Naive B cell (primary cell): ENCODE results near the gene TREML2. TPM values are rescaled to one million over a fixed set of nuclear protein-coding genes. Genes with fewer than 3 reads are reported as not detected.
A peak's percentile ranks its signal among the peaks of the same experiment; 100 is the strongest.
"Not testable (repeated sequence)": the region's sequence is repeated elsewhere in the genome, so short reads cannot be mapped to it uniquely, and the experiment has no call there.

Experiments used
- ATAC-seq, 2 donors: fragments of 150-1000 bp; cut with Tn5 transposase; 2 replicates each; pipeline ENCODE4 v1.10.0; 2021; ENCODE audit warnings: low read depth in 2 of 2, mild to moderate bottlenecking in 2 of 2, moderate library complexity in 2 of 2
- DNase-seq: peaks from one replicate; pipeline ENCODE4 v3.0.0; 2022
- H3K27ac Mint-ChIP-seq, 6 donors: one replicate each; pipeline ENCODE4 v1.8.0; 2020 to 2022; ENCODE audit warnings: mild to moderate bottlenecking in 6 of 6, mixed read lengths in 6 of 6, moderate library complexity in 5 of 6, inconsistent platforms in 2 of 6
- H3K27me3 Mint-ChIP-seq, 3 donors: one replicate each; pipeline ENCODE4 v1.8.0; 2021 to 2022; ENCODE audit warnings: mixed read lengths in 3 of 3, mild to moderate bottlenecking in 1 of 3
- H3K36me3 Mint-ChIP-seq, 2 donors: one replicate each; pipeline ENCODE4 v1.8.0; 2020 to 2022; ENCODE audit warnings: mixed read lengths in 2 of 2, inconsistent platforms in 1 of 2, mild to moderate bottlenecking in 1 of 2
- H3K4me1 Mint-ChIP-seq, 3 donors: one replicate each; pipeline ENCODE4 v1.8.0; 2020 to 2022; ENCODE audit warnings: mixed read lengths in 3 of 3, inconsistent platforms in 1 of 3, mild to moderate bottlenecking in 1 of 3, moderate library complexity in 1 of 3
- H3K4me3 Mint-ChIP-seq, 8 donors: one replicate each; pipeline ENCODE4 v1.8.0; 2020 to 2022; ENCODE audit warnings: mild to moderate bottlenecking in 8 of 8, mixed read lengths in 8 of 8, moderate library complexity in 8 of 8, inconsistent platforms in 2 of 8
- H3K9me3 Mint-ChIP-seq, 7 donors: one replicate each; pipeline ENCODE4 v1.8.0; 2020 to 2022; ENCODE audit warnings: mixed read lengths in 7 of 7, mild to moderate bottlenecking in 5 of 7, inconsistent platforms in 2 of 7, moderate library complexity in 1 of 7
- polyA plus RNA-seq, 6 donors: library from polyadenylated mRNA; unstranded; fragments of 300-500 nt; fragmentation: Illumina TruSeq; gene quantifications; one replicate each; pipeline ENCODE4 v1.2.3, GENCODE V29; 2021; ENCODE audit warnings: low read depth in 6 of 6

The TREML2 gene
- polyA plus RNA-seq: 100 to 1,000 TPM in 1 of 6 donors, 10 to 100 TPM in 4, 1 to 10 TPM in 1; 9.1 to 124 (median 44.8) TPM

- DNase-seq (peak; percentile 78), ATAC-seq (peak; percentile 68 to 72)
- peak within 1 kb of the TSS; percentile 67 to 99 (median 97) for H3K27ac Mint-ChIP-seq
- H3K9me3 Mint-ChIP-seq: peaks cover 0 to 3% (median 0%) of the 10 kb centered on the region in 7 donors
- H3K27me3 Mint-ChIP-seq: no peaks in the 10 kb centered on the region
- peaks cover 66 to 84% (median 76%) of the 10 kb centered on the region in 3 donors for H3K4me1 Mint-ChIP-seq
- H3K4me3 Mint-ChIP-seq: peak within 1 kb of the TSS; percentile 83 to 97 (median 92)
- H3K36me3 Mint-ChIP-seq: peaks cover 15% of the 10 kb centered on the region in 2 donors
Measured at GRCh38 chr6:41200901-41201763, at the start of gene TREML2. Gene TREML2 (minus strand): TSS chr6:41201149. CDS start chr6:41201008, 141 bp downstream.

- Mint-ChIP-seq H3K9me3 (peaks cover 0 to 4% (median 2%) of the 10 kb centered on the region in 7 donors), H3K36me3 (peaks cover 0 to 7% of the 10 kb centered on the region in 2 donors), H3K4me3 (no peak overlapping the region), H3K27me3 (peaks cover 0 to 5% (median 0%) of the 10 kb centered on the region in 3 donors), H3K4me1 (peaks cover 6 to 16% (median 14%) of the 10 kb centered on the region in 3 donors), H3K27ac (no peak overlapping the region)
- ATAC-seq (no peak), DNase-seq (no peak)
Measured at GRCh38 chr6:41247882-41248705, 47.1 kb upstream of the TREML2 start.

- ATAC-seq (no peak), DNase-seq (no peak)
- H3K4me1 Mint-ChIP-seq: peaks cover 12 to 20% (median 14%) of the 10 kb centered on the region in 3 donors
- H3K27me3 Mint-ChIP-seq: peaks cover 0 to 2% (median 0%) of the 10 kb centered on the region in 3 donors
- peaks cover 0 to 4% (median 2%) of the 10 kb centered on the region in 7 donors for H3K9me3 Mint-ChIP-seq
- no peak overlapping the region for H3K4me3 Mint-ChIP-seq
- peaks cover 0 to 3% of the 10 kb centered on the region in 2 donors for H3K36me3 Mint-ChIP-seq
- no peak overlapping the region for H3K27ac Mint-ChIP-seq
Measured at GRCh38 chr6:41247288-41247865, 46.4 kb upstream of the TREML2 start.

GRCh38 chr6:41246529-41246928, 45.6 kb upstream of the TREML2 start:
- DNase-seq, H3K36me3 Mint-ChIP-seq, H3K27me3 Mint-ChIP-seq, H3K4me3 Mint-ChIP-seq, ATAC-seq, H3K27ac Mint-ChIP-seq, H3K9me3 Mint-ChIP-seq: not testable (repeated sequence)
- H3K4me1 Mint-ChIP-seq: peaks cover 12 to 23% (median 20%) of the 10 kb centered on the region in 3 donors

- Mint-ChIP-seq H3K4me1 (peaks cover 20 to 49% (median 39%) of the 10 kb centered on the region in 3 donors), H3K27me3 (peaks cover 9 to 28% (median 9%) of the 10 kb centered on the region in 3 donors), H3K36me3 (no peaks in the 10 kb centered on the region), H3K9me3 (peaks cover 0 to 2% (median 0%) of the 10 kb centered on the region in 7 donors), H3K27ac (no peak overlapping the region), H3K4me3 (peak overlapping the region in 1 of 8 donors; percentile 17)
- ATAC-seq (no peak), DNase-seq (no peak)
Measured at GRCh38 chr6:41239467-41240159, 38.7 kb upstream of the TREML2 start.

GRCh38 chr6:41237128-41237527, 36.2 kb upstream of the TREML2 start:
- peaks cover 18 to 41% (median 26%) of the 10 kb centered on the region in 3 donors for H3K4me1 Mint-ChIP-seq
- H3K36me3 Mint-ChIP-seq: no peaks in the 10 kb centered on the region
- no peak for DNase-seq
- no peaks in the 10 kb centered on the region for H3K9me3 Mint-ChIP-seq
- peak overlapping the region in 4 of 6 donors; percentile 44 to 84 (median 62) for H3K27ac Mint-ChIP-seq
- no peak for ATAC-seq
- H3K27me3 Mint-ChIP-seq: peaks cover 9 to 28% (median 9%) of the 10 kb centered on the region in 3 donors
- H3K4me3 Mint-ChIP-seq: peak overlapping the region in 1 of 8 donors; percentile 17

- peak overlapping the region in 1 of 8 donors; percentile 53 for H3K4me3 Mint-ChIP-seq
- ATAC-seq: no peak
- H3K36me3 Mint-ChIP-seq: no peaks in the 10 kb centered on the region
- no peak for DNase-seq
- no peaks in the 10 kb centered on the region for H3K9me3 Mint-ChIP-seq
- H3K27ac Mint-ChIP-seq: peak overlapping the region in 2 of 6 donors; percentile 20 to 53
- H3K4me1 Mint-ChIP-seq: peaks cover 21 to 44% (median 23%) of the 10 kb centered on the region in 3 donors
- H3K27me3 Mint-ChIP-seq: peaks cover 9 to 28% (median 9%) of the 10 kb centered on the region in 3 donors
Measured at GRCh38 chr6:41236276-41236675, 35.3 kb upstream of the TREML2 start.

- H3K27me3 Mint-ChIP-seq: peaks cover 0 to 8% (median 0%) of the 10 kb centered on the region in 3 donors
- no peaks in the 10 kb centered on the region for H3K9me3 Mint-ChIP-seq
- no peak overlapping the region for H3K4me3 Mint-ChIP-seq
- no peak overlapping the region for H3K27ac Mint-ChIP-seq
- ATAC-seq (no peak), DNase-seq (no peak)
- peaks cover 26 to 64% (median 30%) of the 10 kb centered on the region in 3 donors for H3K4me1 Mint-ChIP-seq
- H3K36me3 Mint-ChIP-seq: no peaks in the 10 kb centered on the region
Measured at GRCh38 chr6:41232667-41233066, 31.7 kb upstream of the TREML2 start.

- no peak overlapping the region for H3K4me3 Mint-ChIP-seq
- no peaks in the 10 kb centered on the region for H3K36me3 Mint-ChIP-seq
- H3K9me3 Mint-ChIP-seq: no peaks in the 10 kb centered on the region
- DNase-seq: no peak
- H3K27me3 Mint-ChIP-seq: peaks cover 0 to 9% (median 0%) of the 10 kb centered on the region in 3 donors
- peaks cover 15 to 55% (median 28%) of the 10 kb centered on the region in 3 donors for H3K4me1 Mint-ChIP-seq
- no peak for ATAC-seq
- peak overlapping the region in 3 of 6 donors; percentile 1 to 90 (median 29) for H3K27ac Mint-ChIP-seq
Measured at GRCh38 chr6:41231246-41231645, 30.3 kb upstream of the TREML2 start.

- peaks cover 0 to 2% (median 0%) of the 10 kb centered on the region in 7 donors for H3K9me3 Mint-ChIP-seq
- ATAC-seq (no peak), DNase-seq (no peak)
- H3K36me3 Mint-ChIP-seq: peaks cover under 1 to 4% of the 10 kb centered on the region in 2 donors
- peak overlapping the region in 3 of 8 donors; percentile 82 to 97 (median 91) for H3K4me3 Mint-ChIP-seq
- H3K27ac Mint-ChIP-seq: no peak overlapping the region
- H3K27me3 Mint-ChIP-seq: peaks cover 0 to 9% (median 4%) of the 10 kb centered on the region in 3 donors
- peaks cover 9 to 44% (median 23%) of the 10 kb centered on the region in 3 donors for H3K4me1 Mint-ChIP-seq
Measured at GRCh38 chr6:41229721-41230120, 28.8 kb upstream of the TREML2 start.

- Mint-ChIP-seq H3K9me3 (peaks cover 0 to 2% (median 0%) of the 10 kb centered on the region in 7 donors), H3K36me3 (peaks cover 6 to 8% of the 10 kb centered on the region in 2 donors), H3K4me1 (peaks cover 16 to 52% (median 30%) of the 10 kb centered on the region in 3 donors), H3K27ac (peak overlapping the region in 4 of 6 donors; percentile 82 to 99 (median 90)), H3K27me3 (peaks cover 0 to 9% (median 8%) of the 10 kb centered on the region in 3 donors), H3K4me3 (peak overlapping the region in 4 of 8 donors; percentile 37 to 97 (median 86))
- no peak for DNase-seq
- ATAC-seq: peak; percentile 21 to 47
Measured at GRCh38 chr6:41228616-41229015, 27.7 kb upstream of the TREML2 start.

GRCh38 chr6:41228096-41228495, 27.1 kb upstream of the TREML2 start, which contains the start of gene TREML4:
Gene TREML4 (plus strand): TSS chr6:41228349. CDS start chr6:41228428, 79 bp downstream.
- peaks cover 0 to 2% (median 0%) of the 10 kb centered on the region in 7 donors for H3K9me3 Mint-ChIP-seq
- peak within 1 kb of the TSS in 4 of 8 donors; percentile 37 to 97 (median 86) for H3K4me3 Mint-ChIP-seq
- H3K36me3 Mint-ChIP-seq: peaks cover 6 to 8% of the 10 kb centered on the region in 2 donors
- no peak for DNase-seq
- peak; percentile 84 to 94 for ATAC-seq
- H3K4me1 Mint-ChIP-seq: peaks cover 16 to 52% (median 33%) of the 10 kb centered on the region in 3 donors
- H3K27me3 Mint-ChIP-seq: peaks cover 0 to 9% (median 8%) of the 10 kb centered on the region in 3 donors
- H3K27ac Mint-ChIP-seq: peak within 1 kb of the TSS in 5 of 6 donors; percentile 82 to 99 (median 87)
